HG02840 (cell line): ENCODE results near the gene AKR1B1.
"Not testable (repeated sequence)": the region's sequence is repeated elsewhere in the genome, so short reads cannot be mapped to it uniquely, and the experiment has no call there.

Source experiments
- ATAC-seq: cut with Tn5 transposase; IDR thresholded peaks from one replicate; pipeline ENCODE4 v1.9.1; 2021; ENCODE audit warnings: mild to moderate bottlenecking, moderate library complexity, moderate number of reproducible peaks; ENCODE audit not compliant: unreplicated experiment, low FRiP score

Gene AKR1B1

GRCh38 chr7:134458806-134459698 lies at the start of gene AKR1B1:
TSS of gene AKR1B1 (minus strand) at chr7:134459100. CDS start at chr7:134459062, 38 bp downstream.
- ATAC-seq, result peak; percentile 96

- ATAC-seq, result no peak
Measured at GRCh38 chr7:134505856-134506255, 47.0 kb upstream of the AKR1B1 start.

GRCh38 chr7:134504660-134505164 lies 45.8 kb upstream of the AKR1B1 start:
- no peak for ATAC-seq

GRCh38 chr7:134502463-134503371 lies 43.8 kb upstream of the AKR1B1 start:
- no peak for ATAC-seq

GRCh38 chr7:134500982-134501381 lies 42.1 kb upstream of the AKR1B1 start:
- ATAC-seq, result no peak

- ATAC-seq, result no peak
Measured at GRCh38 chr7:134500406-134500805, 41.5 kb upstream of the AKR1B1 start.

- no peak for ATAC-seq
Measured at GRCh38 chr7:134495546-134495945, 36.6 kb upstream of the AKR1B1 start.

GRCh38 chr7:134493091-134493490 lies 34.2 kb upstream of the AKR1B1 start:
- no peak for ATAC-seq

GRCh38 chr7:134487721-134488120 lies 28.8 kb upstream of the AKR1B1 start:
- ATAC-seq, result not testable (repeated sequence)

- no peak for ATAC-seq
Measured at GRCh38 chr7:134485203-134485602, 26.3 kb upstream of the AKR1B1 start.

GRCh38 chr7:134483296-134483695 lies 24.4 kb upstream of the AKR1B1 start:
- ATAC-seq, result no peak

- ATAC-seq, result no peak
Measured at GRCh38 chr7:134482858-134483257, 24.0 kb upstream of the AKR1B1 start.

- ATAC-seq, result no peak
Measured at GRCh38 chr7:134481167-134481566, 22.3 kb upstream of the AKR1B1 start.

- no peak for ATAC-seq
Measured at GRCh38 chr7:134480730-134481129, 21.8 kb upstream of the AKR1B1 start.

- ATAC-seq, result no peak
Measured at GRCh38 chr7:134480202-134480601, 21.3 kb upstream of the AKR1B1 start.

- ATAC-seq, result no peak
Measured at GRCh38 chr7:134478707-134479106, 19.8 kb upstream of the AKR1B1 start.

GRCh38 chr7:134477954-134478353 lies 19.1 kb upstream of the AKR1B1 start:
- ATAC-seq, result no peak

GRCh38 chr7:134476044-134476443 lies 17.1 kb upstream of the AKR1B1 start:
- ATAC-seq, result no peak

GRCh38 chr7:134474828-134475227 lies 15.9 kb upstream of the AKR1B1 start:
- no peak for ATAC-seq

- no peak for ATAC-seq
Measured at GRCh38 chr7:134473861-134474291, 15.0 kb upstream of the AKR1B1 start.
